ENCODE results near the gene MAS1. TPM values are rescaled to one million over a fixed set of nuclear protein-coding genes. Genes with fewer than 3 reads are reported as not detected.
"Not testable (repeated sequence)": the region's sequence is repeated elsewhere in the genome, so short reads cannot be mapped to it uniquely, and the experiment has no call there.

MAS1 gene
- total and polyA plus RNA-seq, 4 donors: 0.12 TPM; not detected in 3

DNA sequence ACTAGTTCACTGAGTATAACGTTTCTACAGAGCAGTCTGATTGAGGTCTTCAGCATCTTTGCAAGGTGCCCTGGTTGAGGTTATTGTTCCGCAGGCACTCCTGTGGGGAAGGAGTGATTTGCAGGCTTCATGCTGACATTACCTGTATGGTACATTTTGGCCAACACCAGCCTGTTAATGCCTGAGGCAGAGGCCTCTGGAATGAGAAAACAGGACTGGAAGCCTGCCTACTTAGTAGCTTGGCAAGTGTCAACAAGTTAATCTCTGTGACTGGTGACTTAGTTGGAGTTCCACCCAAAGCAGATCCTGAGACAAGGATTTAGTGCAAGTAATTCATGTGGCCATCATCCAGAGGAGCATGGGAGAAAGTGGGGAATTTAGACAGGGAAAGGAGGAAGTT lies 24.6 kb downstream of the MAS1 start:
- intact Hi-C loops (cut with DNase I): no loop called here
- H3K36me3 ChIP-seq (ENCODE audit: control insufficient read depth in 1 of 2, insufficient read depth in 2 of 2, low read length in 1 of 2): no peaks in the 10 kb centered on the region
- 71 to 78% methylated on average over 2 of the region's 2 CpGs for WGBS, 2 donors
- H3K4me3 ChIP-seq (ENCODE audit: low read length in 2 of 2): no peak overlapping the region
- DNase-seq (no peak), ATAC-seq (ENCODE audit: low FRiP score) (no peak)
- no peak overlapping the region for H3K27ac ChIP-seq (ENCODE audit: low read depth in 1 of 2, low read length in 2 of 2)
- H3K27me3 ChIP-seq (ENCODE audit: control insufficient read depth in 1 of 2, insufficient read depth in 2 of 2, low read length in 1 of 2): no peaks in the 10 kb centered on the region
- H3K4me1 ChIP-seq (ENCODE audit: control insufficient read depth in 1 of 2, insufficient read depth in 2 of 2, low read length in 2 of 2): no peaks in the 10 kb centered on the region
- no peaks in the 10 kb centered on the region for H3K9me3 ChIP-seq (ENCODE audit: control insufficient read depth, low read length)

DNA sequence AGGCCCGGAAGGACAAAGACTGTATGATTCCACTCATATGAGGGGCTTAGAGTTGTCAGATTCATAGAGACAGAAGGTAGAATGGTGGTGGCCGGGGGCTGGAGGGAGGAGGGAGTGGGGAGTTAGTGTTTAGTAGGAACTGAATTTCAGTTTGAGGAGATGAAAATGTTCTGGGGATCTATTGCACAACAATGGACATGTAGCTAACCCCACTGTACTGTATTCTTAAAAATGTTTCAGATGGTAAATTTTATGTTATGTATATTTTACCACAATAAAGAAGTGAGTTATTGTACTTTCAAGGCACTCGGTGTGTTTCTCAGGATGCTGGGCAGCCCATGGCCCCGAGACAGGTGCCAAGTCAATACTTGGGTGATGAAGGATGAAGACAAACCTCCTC lies 25.4 kb downstream of the MAS1 start:
- ATAC-seq (ENCODE audit: low FRiP score): no peak
- no peak overlapping the region for H3K4me3 ChIP-seq (ENCODE audit: low read length in 2 of 2)
- H3K9me3 ChIP-seq (ENCODE audit: control insufficient read depth, low read length): no peaks in the 10 kb centered on the region
- no peak for DNase-seq
- WGBS, 2 donors: 97 to 98% methylated on average over 4 of the region's 4 CpGs
- no peak overlapping the region for H3K27ac ChIP-seq (ENCODE audit: low read depth in 1 of 2, low read length in 2 of 2)
- intact Hi-C loops (cut with DNase I): no loop called here
- no peaks in the 10 kb centered on the region for H3K4me1 ChIP-seq (ENCODE audit: control insufficient read depth in 1 of 2, insufficient read depth in 2 of 2, low read length in 2 of 2)
- H3K27me3 ChIP-seq (ENCODE audit: control insufficient read depth in 1 of 2, insufficient read depth in 2 of 2, low read length in 1 of 2): no peaks in the 10 kb centered on the region
- H3K36me3 ChIP-seq (ENCODE audit: control insufficient read depth in 1 of 2, insufficient read depth in 2 of 2, low read length in 1 of 2): no peaks in the 10 kb centered on the region

DNA sequence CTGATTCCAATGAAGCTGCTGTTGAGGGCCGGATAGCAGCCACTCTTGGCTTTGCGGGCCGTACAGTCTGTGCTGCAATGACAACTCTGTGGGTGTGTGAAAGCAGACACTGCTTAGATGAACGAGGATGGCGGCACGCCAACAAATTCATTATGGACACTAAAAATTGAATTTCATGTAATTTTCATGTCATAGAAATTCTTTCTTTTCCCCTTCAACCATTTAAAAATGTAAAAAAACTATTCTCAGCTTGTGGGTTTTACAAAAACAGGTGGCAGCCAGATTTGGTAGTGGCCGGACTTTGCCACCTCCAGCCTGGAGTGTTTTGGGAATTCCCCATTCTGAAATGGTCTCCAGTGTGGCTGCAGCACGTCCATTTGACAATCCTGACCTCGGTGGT lies 26.0 kb downstream of the MAS1 start:
- intact Hi-C loops (cut with DNase I): no loop called here
- ATAC-seq (ENCODE audit: low FRiP score) (no peak), DNase-seq (no peak)
- Histone ChIP-seq H3K4me3 (ENCODE audit: low read length in 2 of 2) (no peak overlapping the region), H3K4me1 (ENCODE audit: control insufficient read depth in 1 of 2, insufficient read depth in 2 of 2, low read length in 2 of 2) (no peaks in the 10 kb centered on the region), H3K27ac (ENCODE audit: low read depth in 1 of 2, low read length in 2 of 2) (no peak overlapping the region), H3K9me3 (ENCODE audit: control insufficient read depth, low read length) (peaks cover under 1% of the 10 kb centered on the region), H3K36me3 (ENCODE audit: control insufficient read depth in 1 of 2, insufficient read depth in 2 of 2, low read length in 1 of 2) (no peaks in the 10 kb centered on the region), H3K27me3 (ENCODE audit: control insufficient read depth in 1 of 2, insufficient read depth in 2 of 2, low read length in 1 of 2) (no peaks in the 10 kb centered on the region)
- 80% methylated on average over 9 of the region's 9 CpGs for WGBS, 2 donors

DNA sequence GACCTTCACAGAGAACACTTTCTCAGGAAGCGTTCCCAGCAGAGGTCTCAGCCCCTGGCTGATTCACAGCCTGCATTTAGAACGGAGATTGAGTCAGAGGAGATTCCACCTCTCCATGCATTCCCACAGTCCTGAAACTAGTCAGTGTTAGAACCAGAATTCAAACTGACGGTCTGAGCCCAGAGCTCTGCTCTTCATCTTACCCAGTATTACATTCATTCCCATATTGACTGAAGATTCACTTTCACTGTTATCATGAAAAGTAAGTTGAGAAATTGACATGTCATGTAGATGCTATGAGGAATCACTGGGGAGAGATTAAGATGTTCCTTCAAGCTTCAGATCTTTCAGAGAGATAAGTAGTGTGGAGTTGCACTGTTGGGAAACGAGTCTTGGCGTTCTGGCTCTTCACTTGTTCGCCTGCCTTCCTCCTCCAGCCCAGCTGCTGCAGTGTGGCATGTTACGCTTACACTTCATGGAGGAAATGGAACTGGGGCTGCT lies 28.3 kb downstream of the MAS1 start:
- no peaks in the 10 kb centered on the region for H3K36me3 ChIP-seq (ENCODE audit: control insufficient read depth in 1 of 2, insufficient read depth in 2 of 2, low read length in 1 of 2)
- ATAC-seq (ENCODE audit: low FRiP score) (no peak), DNase-seq (no peak)
- no peaks in the 10 kb centered on the region for H3K27me3 ChIP-seq (ENCODE audit: control insufficient read depth in 1 of 2, insufficient read depth in 2 of 2, low read length in 1 of 2)
- H3K9me3 ChIP-seq (ENCODE audit: control insufficient read depth, low read length): peaks cover 2% of the 10 kb centered on the region
- intact Hi-C loops (cut with DNase I): no loop called here
- 86% methylated on average over 7 of the region's 7 CpGs for WGBS, 2 donors
- H3K4me3 ChIP-seq (ENCODE audit: low read length in 2 of 2): no peak overlapping the region
- no peaks in the 10 kb centered on the region for H3K4me1 ChIP-seq (ENCODE audit: control insufficient read depth in 1 of 2, insufficient read depth in 2 of 2, low read length in 2 of 2)
- H3K27ac ChIP-seq (ENCODE audit: low read depth in 1 of 2, low read length in 2 of 2): no peak overlapping the region

DNA sequence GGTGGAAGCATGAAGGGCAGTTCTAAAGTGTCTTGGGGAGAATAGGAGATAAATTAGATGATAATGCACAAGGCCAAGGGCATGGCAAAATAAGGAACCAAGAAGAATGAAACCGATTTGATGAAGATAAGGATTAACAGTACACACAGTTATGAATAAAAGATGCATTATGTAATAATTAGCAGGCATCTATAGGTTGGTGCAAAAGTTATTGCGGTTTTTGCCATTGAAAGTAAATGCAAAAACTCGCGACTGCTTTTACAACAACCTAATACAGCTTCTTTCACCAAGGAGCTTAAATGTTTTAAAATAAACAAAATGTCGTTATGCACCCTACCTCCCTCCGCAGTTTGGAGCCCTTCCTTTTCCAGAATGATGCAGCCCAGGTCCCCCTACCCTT lies 29.0 kb downstream of the MAS1 start:
- no peaks in the 10 kb centered on the region for H3K36me3 ChIP-seq (ENCODE audit: control insufficient read depth in 1 of 2, insufficient read depth in 2 of 2, low read length in 1 of 2)
- ATAC-seq (ENCODE audit: low FRiP score) (no peak), DNase-seq (no peak)
- H3K27ac ChIP-seq (ENCODE audit: low read depth in 1 of 2, low read length in 2 of 2): no peak overlapping the region
- intact Hi-C loops (cut with DNase I): no loop called here
- H3K27me3 ChIP-seq (ENCODE audit: control insufficient read depth in 1 of 2, insufficient read depth in 2 of 2, low read length in 1 of 2): no peaks in the 10 kb centered on the region
- 88 to 92% methylated on average over 6 of the region's 6 CpGs for WGBS, 2 donors
- H3K9me3 ChIP-seq (ENCODE audit: control insufficient read depth, low read length): peaks cover 2% of the 10 kb centered on the region
- no peaks in the 10 kb centered on the region for H3K4me1 ChIP-seq (ENCODE audit: control insufficient read depth in 1 of 2, insufficient read depth in 2 of 2, low read length in 2 of 2)
- H3K4me3 ChIP-seq (ENCODE audit: low read length in 2 of 2): no peak overlapping the region

DNA sequence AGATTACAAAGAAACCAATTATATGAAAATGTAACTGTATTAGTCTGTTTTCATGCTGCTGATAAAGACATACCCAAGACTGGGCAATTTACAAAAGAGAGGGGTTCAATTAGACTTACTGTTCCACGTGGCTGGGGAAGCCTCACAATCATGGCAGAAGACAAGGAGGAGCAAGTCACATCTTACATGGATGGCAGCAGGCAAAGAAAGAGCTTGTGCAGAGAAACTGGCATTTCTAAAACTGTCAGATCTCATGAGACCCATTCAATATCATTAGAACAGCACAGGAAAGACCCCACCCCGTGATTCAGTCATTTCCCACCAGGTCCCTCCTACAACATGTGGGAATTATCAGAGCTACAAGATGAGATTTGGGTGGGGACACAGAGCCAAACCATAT lies 33.4 kb downstream of the MAS1 start:
- H3K36me3 ChIP-seq (ENCODE audit: control insufficient read depth in 1 of 2, insufficient read depth in 2 of 2, low read length in 1 of 2); H3K27ac ChIP-seq (ENCODE audit: low read depth in 1 of 2, low read length in 2 of 2); intact Hi-C loops (cut with DNase I); H3K4me1 ChIP-seq (ENCODE audit: control insufficient read depth in 1 of 2, insufficient read depth in 2 of 2, low read length in 2 of 2); H3K9me3 ChIP-seq (ENCODE audit: control insufficient read depth, low read length); ATAC-seq (ENCODE audit: low FRiP score); H3K27me3 ChIP-seq (ENCODE audit: control insufficient read depth in 1 of 2, insufficient read depth in 2 of 2, low read length in 1 of 2); DNase-seq; H3K4me3 ChIP-seq (ENCODE audit: low read length in 2 of 2): not testable (repeated sequence)
- WGBS, 2 donors: 58 to 73% methylated on average over 2 of the region's 2 CpGs

DNA sequence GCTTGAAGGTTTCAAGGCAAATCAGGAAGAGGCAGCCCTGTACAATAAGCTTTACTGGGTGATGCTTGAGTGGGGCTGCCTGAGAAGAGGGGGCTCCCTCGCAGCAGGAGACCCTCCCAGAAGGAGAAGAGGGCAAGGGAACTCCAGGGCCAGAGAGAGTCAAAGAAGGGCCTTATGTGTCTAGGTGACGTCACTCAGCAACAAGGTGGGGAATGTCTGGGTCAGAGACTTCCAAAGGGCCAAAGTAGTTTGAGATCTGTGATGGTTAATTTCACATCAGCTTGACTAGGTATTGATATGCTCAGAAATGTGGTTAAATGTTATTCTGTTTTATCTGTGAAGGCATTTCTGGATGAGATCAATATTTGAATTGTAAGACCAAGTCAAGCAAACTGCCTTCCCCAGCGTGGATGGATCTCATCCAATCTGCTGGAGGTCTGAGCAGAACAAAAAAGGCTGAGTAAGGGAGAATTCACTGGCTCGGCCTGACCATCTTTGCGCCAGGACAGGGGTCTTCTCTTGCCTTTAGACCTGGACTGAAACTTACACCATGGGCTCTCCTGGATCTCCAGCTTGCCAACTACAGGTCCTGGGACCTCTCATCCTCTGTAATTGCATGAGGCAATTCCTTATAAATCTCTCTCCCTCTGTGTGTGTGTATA lies 35.9 kb downstream of the MAS1 start:
- ATAC-seq (ENCODE audit: low FRiP score) (peak; percentile 24), DNase-seq (no peak)
- Histone ChIP-seq H3K36me3 (ENCODE audit: control insufficient read depth in 1 of 2, insufficient read depth in 2 of 2, low read length in 1 of 2) (no peaks in the 10 kb centered on the region), H3K4me1 (ENCODE audit: control insufficient read depth in 1 of 2, insufficient read depth in 2 of 2, low read length in 2 of 2) (peaks cover 2 to 5% of the 10 kb centered on the region in 2 donors), H3K4me3 (ENCODE audit: low read length in 2 of 2) (no peak overlapping the region), H3K27me3 (ENCODE audit: control insufficient read depth in 1 of 2, insufficient read depth in 2 of 2, low read length in 1 of 2) (no peaks in the 10 kb centered on the region), H3K9me3 (ENCODE audit: control insufficient read depth, low read length) (peaks cover 2% of the 10 kb centered on the region), H3K27ac (ENCODE audit: low read depth in 1 of 2, low read length in 2 of 2) (no peak overlapping the region)
- 87 to 88% methylated on average over 5 of the region's 5 CpGs for WGBS, 2 donors
- intact Hi-C loops (cut with DNase I): no loop called here

DNA sequence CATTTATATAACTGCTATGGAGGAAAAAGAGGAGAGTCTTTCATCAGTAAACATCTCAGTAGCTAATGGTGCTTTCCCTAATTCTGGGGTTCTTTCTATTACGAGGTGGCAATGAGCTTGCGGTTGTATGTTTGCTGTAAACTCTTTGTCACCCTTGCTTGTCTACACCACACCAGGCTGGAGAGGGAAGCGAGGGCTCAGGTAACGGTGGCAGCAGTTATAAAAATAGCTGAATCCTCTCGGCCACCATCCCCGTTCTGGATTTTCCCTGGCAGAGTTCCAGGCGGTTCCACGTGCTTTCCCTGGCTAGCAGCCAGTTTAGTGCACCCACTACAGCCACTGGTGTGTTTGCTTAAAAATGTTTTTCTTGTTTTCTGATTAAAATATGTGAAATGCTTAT lies 39.0 kb downstream of the MAS1 start:
- H3K4me1 ChIP-seq (ENCODE audit: control insufficient read depth in 1 of 2, insufficient read depth in 2 of 2, low read length in 2 of 2): peaks cover 9 to 13% of the 10 kb centered on the region in 2 donors
- ATAC-seq (ENCODE audit: low FRiP score) (no peak), DNase-seq (peak in 1 of 2 donors; percentile 80)
- no peak overlapping the region for H3K4me3 ChIP-seq (ENCODE audit: low read length in 2 of 2)
- no peak overlapping the region for H3K27ac ChIP-seq (ENCODE audit: low read depth in 1 of 2, low read length in 2 of 2)
- no peaks in the 10 kb centered on the region for H3K36me3 ChIP-seq (ENCODE audit: control insufficient read depth in 1 of 2, insufficient read depth in 2 of 2, low read length in 1 of 2)
- intact Hi-C loops (cut with DNase I): no loop called here
- H3K9me3 ChIP-seq (ENCODE audit: control insufficient read depth, low read length): no peaks in the 10 kb centered on the region
- 23 to 24% methylated on average over 8 of the region's 8 CpGs for WGBS, 2 donors
- no peaks in the 10 kb centered on the region for H3K27me3 ChIP-seq (ENCODE audit: control insufficient read depth in 1 of 2, insufficient read depth in 2 of 2, low read length in 1 of 2)

DNA sequence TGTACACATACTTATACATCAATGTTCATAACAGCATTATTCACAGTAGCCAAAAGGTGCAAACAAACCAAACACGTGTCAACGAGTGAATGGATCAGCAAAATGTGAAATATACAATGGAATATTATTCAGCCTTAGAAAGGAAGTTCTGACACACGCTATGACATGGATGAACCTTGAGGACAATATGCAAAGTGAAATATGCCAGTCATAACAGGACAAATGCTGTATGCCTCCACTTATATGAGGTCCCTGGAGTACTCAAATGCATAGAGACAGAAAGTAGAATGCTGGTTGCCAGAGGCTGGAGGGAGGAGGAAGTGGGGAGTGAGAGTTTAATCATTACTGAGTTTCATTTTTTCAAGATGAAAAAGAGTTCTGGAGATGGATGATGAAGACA lies 40.3 kb downstream of the MAS1 start:
- DNase-seq: no peak
- Histone ChIP-seq H3K4me1 (ENCODE audit: control insufficient read depth in 1 of 2, insufficient read depth in 2 of 2, low read length in 2 of 2) (peaks cover 8 to 13% of the 10 kb centered on the region in 2 donors), H3K4me3 (ENCODE audit: low read length in 2 of 2) (no peak overlapping the region), H3K27ac (ENCODE audit: low read depth in 1 of 2, low read length in 2 of 2) (no peak overlapping the region), H3K9me3 (ENCODE audit: control insufficient read depth, low read length) (no peaks in the 10 kb centered on the region), H3K36me3 (ENCODE audit: control insufficient read depth in 1 of 2, insufficient read depth in 2 of 2, low read length in 1 of 2) (no peaks in the 10 kb centered on the region), H3K27me3 (ENCODE audit: control insufficient read depth in 1 of 2, insufficient read depth in 2 of 2, low read length in 1 of 2) (no peaks in the 10 kb centered on the region)
- no peak for ATAC-seq (ENCODE audit: low FRiP score)
- intact Hi-C loops (cut with DNase I): no loop called here
- 97 to 98% methylated on average over 3 of the region's 3 CpGs for WGBS, 2 donors

All from aorta (tissue), 5 donors.